A549 (cell line): ENCODE measurements around the gene CEBPE. TPM values are rescaled to one million over a fixed set of nuclear protein-coding genes. Genes with fewer than 3 reads are reported as not detected.

Source experiments
- ATAC-seq, 2 experiments: fragments of 200-7000 bp in 1 of 2; fragments of >200 bp in 1 of 2; cut with Nextera tagmentation in 1 of 2; cut with Tn5 transposase in 1 of 2; 3 replicates each; pipeline versions ENCODE4 v1.8.0 to v1.9.1; 2018 to 2020; ENCODE audit warnings: mild to moderate bottlenecking in 1 of 2, moderate library complexity in 1 of 2
- CTCF ChIA-PET: fragments of 300-600 bp; sonication (Branson Sonifier 250); formaldehyde crosslinking; extraction: SDS; loops from one replicate; lab custom pipeline; 2021; ENCODE audit warnings: antibody characterized with exemption, inconsistent platforms; lab: Yijun Ruan, JAX
- POLR2A ChIA-PET: fragments of 350-600 bp; formaldehyde crosslinking; extraction: SDS; loops from one replicate; lab custom pipeline; 2021; ENCODE audit warnings: antibody characterized with exemption, inconsistent platforms; lab: Yijun Ruan, JAX
- DNase-seq, 2 experiments: peaks; one replicate each; pipeline versions ENCODE4 v3.0.0 to v3.0.0-alpha.2; 2011 to 2016; ENCODE audit warnings: low read depth in 1 of 2, low spot score in 1 of 2
- FAIRE-seq: peaks from 2 replicates; lab custom pipeline; 2011; peaks lifted over from hg19 to GRCh38; lab: Jason Lieb, UNC
- H3K27ac ChIP-seq, 2 experiments: fragments of >200 bp; sonication (Bioruptor Twin); formaldehyde crosslinking; 3 replicates each; pipeline ENCODE4 v1.5.1; 2016 to 2017
- H3K4me1 ChIP-seq: fragments of >200 bp; sonication (Bioruptor Twin); formaldehyde crosslinking; 3 replicates; pipeline ENCODE4 v1.6.1; 2016
- H3K4me2 ChIP-seq: fragments of >200 bp; sonication (Bioruptor Twin); formaldehyde crosslinking; 3 replicates; pipeline ENCODE4 v1.6.1; 2016
- H3K4me3 ChIP-seq: fragments of >200 bp; sonication (Bioruptor Twin); formaldehyde crosslinking; 3 replicates; pipeline ENCODE4 v1.5.1; 2016
- H3K9me3 ChIP-seq: fragments of >200 bp; sonication (Bioruptor Twin); formaldehyde crosslinking; 3 replicates; pipeline ENCODE4 v1.6.1; 2016
- BCL3 ChIP-seq: fragments of >200 bp; sonication (Bioruptor Twin); formaldehyde crosslinking; IDR thresholded peaks from 3 replicates; pipeline ENCODE4 v1.6.1; 2016
- E2F6 ChIP-seq: IDR thresholded peaks from 2 replicates; pipeline ENCODE4 v1.6.1; 2012; ENCODE audit warnings: low read depth, borderline replicate concordance
- EHMT2 ChIP-seq: fragments of 200-600 bp; sonication (generic); IDR thresholded peaks from 2 replicates; pipeline ENCODE4 v1.6.1; 2016; ENCODE audit warnings: antibody characterized with exemption, low read depth, mild to moderate bottlenecking, moderate library complexity
- FOSL2 ChIP-seq, 2 experiments: fragments of 450-650 bp in 1 of 2; fragments of >200 bp in 1 of 2; sonication (Bioruptor Twin) in 1 of 2; formaldehyde crosslinking; IDR thresholded peaks; 2 replicates each; pipeline versions ENCODE4 v1.5.0 to v1.6.1; 2016 to 2020; ENCODE audit warnings: mild to moderate bottlenecking in 1 of 2, moderate library complexity in 1 of 2
- HDAC2 ChIP-seq: fragments of 200-600 bp; sonication (generic); IDR thresholded peaks from 2 replicates; pipeline ENCODE4 v1.6.1; 2016
- HES2 ChIP-seq: fragments of >200 bp; sonication (Bioruptor Twin); formaldehyde crosslinking; IDR thresholded peaks from 2 replicates; pipeline ENCODE4 v1.6.1; 2016
- HOXB5 ChIP-seq: fragments of 250-450 bp; sonication (Bioruptor Pico); IDR thresholded peaks from 2 replicates; pipeline ENCODE4 v1.5.0; 2020; ENCODE audit warnings: mild to moderate bottlenecking, moderate library complexity
- KDM5A ChIP-seq: fragments of 200-600 bp; sonication (generic); IDR thresholded peaks from 2 replicates; pipeline ENCODE4 v1.6.1; 2016; ENCODE audit warnings: antibody characterized with exemption, mild to moderate bottlenecking
- NPAS2 ChIP-seq: fragments of 250-450 bp; sonication (Bioruptor Pico); IDR thresholded peaks from 2 replicates; pipeline ENCODE4 v1.8.0; 2022; ENCODE audit warnings: mild to moderate bottlenecking, moderate library complexity, borderline replicate concordance
- REST ChIP-seq: fragments of 200-600 bp; sonication (generic); IDR thresholded peaks from 2 replicates; pipeline ENCODE4 v1.6.1; 2016; ENCODE audit warnings: antibody characterized with exemption, mild to moderate bottlenecking, moderate library complexity
- TFCP2L1 ChIP-seq: fragments of 250-450 bp; sonication (Bioruptor Pico); IDR thresholded peaks from 2 replicates; pipeline ENCODE4 v1.5.0; 2021; ENCODE audit warnings: mild to moderate bottlenecking
- USF2 ChIP-seq: fragments of 450-650 bp; IDR thresholded peaks from 2 replicates; pipeline ENCODE4 v1.6.1; 2014; ENCODE audit warnings: antibody characterized with exemption
- ZFP36 ChIP-seq: fragments of 450-650 bp; IDR thresholded peaks from 2 replicates; pipeline ENCODE4 v1.6.1; 2014; ENCODE audit warnings: borderline replicate concordance; ENCODE audit not compliant: partially characterized antibody
- ZNF302 ChIP-seq: fragments of 250-450 bp; sonication (Bioruptor Pico); IDR thresholded peaks from 2 replicates; pipeline ENCODE4 v1.9.0; 2021; ENCODE audit warnings: inconsistent platforms, mild to moderate bottlenecking, moderate library complexity
- ZSCAN20 ChIP-seq: fragments of 250-450 bp; sonication (Bioruptor Pico); IDR thresholded peaks from 2 replicates; pipeline ENCODE4 v1.8.0; 2022; ENCODE audit warnings: mild to moderate bottlenecking, moderate library complexity
- WGBS: methylation state at CpG from one replicate; pipeline ENCODE4 v1.1.6; 2017; ENCODE audit errors: missing lambda C conversion rate; 5-methylcytosine and 5-hydroxymethylcytosine counted together
- polyA plus RNA-seq, 4 experiments: library from polyadenylated mRNA; depleted of rRNA in 3 of 4; stranded (reverse); fragments of >200 nt; fragmentation: RNase III in 1 of 4; extraction: RNeasy Plus Mini Kit Qiagen cat#74134 plus additional on column Dnase treatment in 1 of 4; gene quantifications; 2 replicates in 3 of 4; 3 replicates in 1 of 4; pipeline ENCODE4 v1.2.3, GENCODE V29; 2011 to 2017

Gene CEBPE
- polyA plus RNA-seq, 2 of the 4 experiments (the other 2 are of a cell fraction), result 0.05 TPM; not detected in 1

GRCh38 chr14:23114669-23115038, 4.4 kb downstream of the CEBPE start:
- CTCF ChIA-PET, result interaction anchor here (1.0 to 24.2 kb wide), 3 partner anchors 38 to 65 kb away, joined by 5 to 848 read pairs (median 118); partner anchors contain the start of gene SLC7A8
- TF ChIP-seq HDAC2, result no peak
- TF ChIP-seq, all 56 proteins: peak for 0
- Histone ChIP-seq H3K27ac (peak overlapping the region; percentile 46 to 75; a peak in 3 of 6 replicates), H3K9me3 (no peaks in the 10 kb centered on the region), H3K4me2 (peak overlapping the region; percentile 62), H3K4me1 (peaks cover 22% of the 10 kb centered on the region), H3K4me3 (no peak overlapping the region)
- 75% methylated on average over 4 of the region's 4 CpGs for WGBS
- peak in 1 of 2 experiments; percentile 37; a peak in 3 of 6 replicates for ATAC-seq
- FAIRE-seq, result no peak
- no peak for DNase-seq
- POLR2A ChIA-PET, result interaction anchor here (1.2 kb wide), 1 partner anchor 20 kb away, joined by 7 read pairs; the partner anchor contains the start of genes ACIN1 and C14orf119

- FAIRE-seq, result no peak
- POLR2A ChIA-PET, result no interaction called here
- H3K27ac ChIP-seq, result peak overlapping the region in 1 of 2 experiments; percentile 75; a peak in 2 of 6 replicates
Measured at GRCh38 chr14:23114120-23114458, 5.0 kb downstream of the CEBPE start.

More at GRCh38 chr14:23114120-23114458, 5.0 kb downstream of the CEBPE start:
- Histone ChIP-seq H3K9me3 (no peaks in the 10 kb centered on the region), H3K4me1 (peaks cover 22% of the 10 kb centered on the region), H3K4me3 (no peak overlapping the region), H3K4me2 (no peak overlapping the region; the same call in 2 of the 3 replicates)
- DNase-seq, result no peak
- ATAC-seq, result no peak
- WGBS, result 88% methylated on average over 5 of the region's 5 CpGs
- TF ChIP-seq FOSL2 (IDR thresholded peaks at IDR 0.05) (no peak), FOSL2 (CRISPR knock-in tag; IDR thresholded peaks at IDR 0.05) (no peak), ZSCAN20 (CRISPR knock-in tag) (no peak), TFCP2L1 (CRISPR knock-in tag) (no peak), NPAS2 (CRISPR knock-in tag) (no peak), HES2 (no peak), HOXB5 (CRISPR knock-in tag) (no peak), ZFP36 (no peak), REST (no peak), ZNF302 (CRISPR knock-in tag) (no peak), BCL3 (no peak), USF2 (no peak), KDM5A (no peak), EHMT2 (no peak), E2F6 (no peak)
- CTCF ChIA-PET, result interaction anchor here (2.2 to 24.2 kb wide), 4 partner anchors 12 to 65 kb away, joined by 8 to 848 read pairs (median 122); partner anchors contain the start of gene SLC7A8
